GM12874 (cell line): ENCODE results near the gene CD63.

Experiments
- TF ChIP-seq, protein P1 (sequence below): IDR thresholded peaks from 2 replicates; pipeline ENCODE4 v1.5.1; 2011; ENCODE audit warnings: low read depth, mild to moderate bottlenecking, control low read depth, low read length, moderate library complexity; ENCODE audit not compliant: insufficient read depth

CD63 gene

DNA sequence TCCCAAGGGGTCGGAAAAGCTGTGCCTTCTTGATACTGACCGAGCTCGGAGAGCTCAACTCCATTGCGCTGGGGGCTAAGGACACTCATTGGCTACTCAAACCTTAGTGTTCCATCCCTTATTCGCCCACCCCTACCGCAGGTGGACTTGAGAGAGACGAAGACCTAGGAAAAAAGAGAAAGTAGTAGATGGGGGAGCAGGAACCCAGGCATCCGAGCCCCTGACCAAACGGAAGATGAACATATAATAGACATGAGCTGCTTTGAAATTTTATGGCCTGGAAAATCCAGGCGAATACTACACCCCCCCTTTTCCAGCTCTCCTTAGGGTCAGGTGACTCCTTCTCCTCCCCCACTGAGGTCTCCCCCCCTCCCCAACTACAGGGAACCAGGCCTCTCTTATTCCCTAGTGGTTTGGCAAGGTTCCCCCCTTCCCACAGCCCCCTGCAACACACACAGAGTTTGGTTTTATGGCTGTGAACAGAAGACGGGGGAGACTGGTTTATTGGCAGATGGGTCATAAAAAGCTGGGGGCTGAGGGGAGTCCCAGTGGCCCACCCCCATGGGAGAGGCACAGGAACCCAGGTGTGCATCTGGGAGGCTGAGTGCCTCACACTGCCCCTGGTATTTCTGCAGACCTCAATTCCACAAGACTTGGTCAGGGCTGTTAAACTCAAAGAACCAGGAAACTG, 15.7 kb upstream of the CD63 start:
- TF ChIP-seq, protein P1, sequence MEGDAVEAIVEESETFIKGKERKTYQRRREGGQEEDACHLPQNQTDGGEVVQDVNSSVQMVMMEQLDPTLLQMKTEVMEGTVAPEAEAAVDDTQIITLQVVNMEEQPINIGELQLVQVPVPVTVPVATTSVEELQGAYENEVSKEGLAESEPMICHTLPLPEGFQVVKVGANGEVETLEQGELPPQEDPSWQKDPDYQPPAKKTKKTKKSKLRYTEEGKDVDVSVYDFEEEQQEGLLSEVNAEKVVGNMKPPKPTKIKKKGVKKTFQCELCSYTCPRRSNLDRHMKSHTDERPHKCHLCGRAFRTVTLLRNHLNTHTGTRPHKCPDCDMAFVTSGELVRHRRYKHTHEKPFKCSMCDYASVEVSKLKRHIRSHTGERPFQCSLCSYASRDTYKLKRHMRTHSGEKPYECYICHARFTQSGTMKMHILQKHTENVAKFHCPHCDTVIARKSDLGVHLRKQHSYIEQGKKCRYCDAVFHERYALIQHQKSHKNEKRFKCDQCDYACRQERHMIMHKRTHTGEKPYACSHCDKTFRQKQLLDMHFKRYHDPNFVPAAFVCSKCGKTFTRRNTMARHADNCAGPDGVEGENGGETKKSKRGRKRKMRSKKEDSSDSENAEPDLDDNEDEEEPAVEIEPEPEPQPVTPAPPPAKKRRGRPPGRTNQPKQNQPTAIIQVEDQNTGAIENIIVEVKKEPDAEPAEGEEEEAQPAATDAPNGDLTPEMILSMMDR = no peak

DNA sequence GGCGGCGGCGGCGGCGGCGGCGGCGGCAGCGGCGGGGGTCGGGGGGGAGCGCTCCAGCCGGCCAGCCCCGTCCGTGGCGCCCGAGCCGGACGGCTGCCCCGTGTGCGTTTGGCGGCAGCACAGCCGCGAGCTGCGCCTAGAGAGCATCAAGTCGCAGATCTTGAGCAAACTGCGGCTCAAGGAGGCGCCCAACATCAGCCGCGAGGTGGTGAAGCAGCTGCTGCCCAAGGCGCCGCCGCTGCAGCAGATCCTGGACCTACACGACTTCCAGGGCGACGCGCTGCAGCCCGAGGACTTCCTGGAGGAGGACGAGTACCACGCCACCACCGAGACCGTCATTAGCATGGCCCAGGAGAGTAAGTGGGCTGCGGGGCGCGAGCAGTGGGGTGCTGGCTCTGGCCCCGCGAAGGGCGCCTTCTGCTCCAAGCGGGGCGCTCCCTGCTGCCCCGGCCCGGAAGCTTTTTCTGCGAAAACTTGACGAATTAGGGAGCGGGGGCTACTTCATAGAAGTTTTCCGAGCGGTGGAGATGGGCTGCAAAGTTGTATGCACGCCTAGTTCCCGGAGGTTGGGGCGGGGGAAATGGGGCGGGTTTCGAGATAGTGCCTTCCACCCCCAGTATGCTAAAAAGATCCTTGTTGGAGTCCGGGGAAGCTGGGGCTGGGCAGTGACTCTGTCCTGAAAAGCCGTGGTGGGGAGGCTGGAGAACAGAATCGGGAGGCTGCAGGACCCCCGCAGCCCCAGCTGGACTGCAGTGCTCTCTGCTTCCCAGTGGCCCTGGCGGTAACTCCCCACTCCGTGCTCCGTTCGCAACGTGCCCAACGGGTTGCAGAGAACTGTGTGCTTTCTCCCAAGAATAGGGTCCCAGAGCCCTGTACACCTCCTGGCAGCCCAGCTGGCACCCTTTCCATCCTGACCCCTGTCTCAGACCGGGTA, 14.9 kb upstream of the CD63 start:
- TF ChIP-seq, protein P1 = 0 out of 2 replicates have a peak, but pooled peaks have one; percentile 15

DNA sequence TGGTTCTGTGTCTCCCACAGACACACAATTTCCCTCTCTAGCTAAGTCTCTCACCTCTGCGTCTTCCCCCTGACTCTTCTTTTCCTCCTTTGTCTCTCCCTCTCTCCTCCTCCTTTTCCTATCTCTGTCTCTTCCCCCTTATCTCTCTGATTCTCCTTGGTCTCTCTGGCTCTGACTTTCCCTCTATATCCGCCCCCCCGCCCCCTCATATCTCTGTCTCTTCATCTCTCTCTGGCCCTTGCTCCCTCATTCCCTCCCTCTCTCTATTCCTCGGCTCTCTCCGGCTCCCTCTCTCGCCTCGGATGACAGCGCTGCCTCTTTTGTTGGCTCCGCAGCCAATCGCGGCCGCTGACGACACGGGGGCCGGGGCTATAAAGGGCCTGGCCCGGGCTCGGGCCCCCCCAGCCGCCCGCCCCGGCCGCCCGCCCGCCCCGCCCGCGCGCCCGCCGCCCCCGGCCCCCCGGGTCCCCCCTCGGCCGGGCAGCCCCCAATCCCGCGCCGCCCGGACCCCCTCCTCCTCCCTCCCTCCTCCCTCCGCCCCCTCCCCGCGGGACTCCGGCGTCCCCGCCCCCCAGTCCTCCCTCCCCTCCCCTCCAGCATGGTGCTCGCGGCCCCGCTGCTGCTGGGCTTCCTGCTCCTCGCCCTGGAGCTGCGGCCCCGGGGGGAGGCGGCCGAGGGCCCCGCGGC, 14.1 kb upstream of the CD63 start, which contains the start of gene GDF11:
Gene GDF11 (plus strand): TSS at position 404 of the 687 bp plus-strand sequence. CDS start 195 bp downstream, at position 599.
- TF ChIP-seq, protein P1 = no peak

DNA sequence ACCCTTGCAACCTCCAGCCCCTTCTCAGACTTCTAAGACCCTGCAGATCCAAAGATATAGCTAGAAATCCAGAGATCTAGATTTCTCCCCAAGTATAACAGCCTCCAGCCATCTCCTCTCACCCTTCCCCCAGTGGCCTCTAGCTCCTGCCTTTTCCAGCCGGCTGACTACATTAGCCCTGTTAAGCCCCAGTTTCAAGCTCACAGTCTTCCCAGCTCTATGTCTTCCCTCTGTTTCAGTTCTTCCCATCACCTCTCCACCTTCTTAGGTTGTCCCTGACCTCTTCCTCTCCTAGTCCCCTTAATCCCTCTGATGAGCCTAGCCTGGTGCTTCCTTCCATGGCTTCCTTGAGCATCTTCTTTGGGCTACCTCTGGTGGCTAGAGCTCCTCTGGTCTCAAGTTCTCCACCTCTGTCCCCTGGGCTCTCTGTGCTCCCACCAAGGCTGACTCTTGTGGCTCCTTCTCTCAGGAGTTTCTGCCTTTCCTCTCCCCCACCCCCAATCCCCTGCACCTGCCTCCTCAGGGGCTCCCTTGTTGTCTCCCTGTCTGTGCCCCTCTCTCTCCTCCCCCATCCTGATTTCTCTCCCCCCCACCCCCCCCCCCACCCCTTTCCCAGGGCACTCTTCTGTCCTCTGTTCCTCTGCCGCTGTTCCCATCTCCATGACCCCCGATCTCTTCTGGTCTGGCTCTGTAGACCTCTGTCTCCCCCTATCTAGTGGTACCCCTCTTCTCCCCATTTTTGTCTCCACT, 13.3 kb upstream of the CD63 start:
- TF ChIP-seq, protein P1 = no peak

DNA sequence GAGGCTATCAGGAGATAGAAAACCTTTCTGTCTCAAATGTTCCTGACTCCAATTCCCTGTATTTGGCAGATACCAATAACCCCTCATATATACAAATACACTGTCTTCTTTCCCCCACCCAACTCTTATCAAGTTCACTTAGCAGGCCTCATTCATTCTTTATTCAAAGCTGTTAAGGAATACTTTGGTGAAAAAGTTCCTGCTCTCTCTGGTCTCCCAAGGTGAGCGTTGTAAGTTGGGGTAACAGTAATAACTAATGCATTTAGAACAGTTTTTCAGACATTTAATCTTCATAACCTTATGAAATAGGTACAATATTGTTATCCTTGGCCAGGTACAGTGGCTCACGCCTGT, 10.2 kb upstream of the CD63 start:
- TF ChIP-seq, protein P1 = no peak

DNA sequence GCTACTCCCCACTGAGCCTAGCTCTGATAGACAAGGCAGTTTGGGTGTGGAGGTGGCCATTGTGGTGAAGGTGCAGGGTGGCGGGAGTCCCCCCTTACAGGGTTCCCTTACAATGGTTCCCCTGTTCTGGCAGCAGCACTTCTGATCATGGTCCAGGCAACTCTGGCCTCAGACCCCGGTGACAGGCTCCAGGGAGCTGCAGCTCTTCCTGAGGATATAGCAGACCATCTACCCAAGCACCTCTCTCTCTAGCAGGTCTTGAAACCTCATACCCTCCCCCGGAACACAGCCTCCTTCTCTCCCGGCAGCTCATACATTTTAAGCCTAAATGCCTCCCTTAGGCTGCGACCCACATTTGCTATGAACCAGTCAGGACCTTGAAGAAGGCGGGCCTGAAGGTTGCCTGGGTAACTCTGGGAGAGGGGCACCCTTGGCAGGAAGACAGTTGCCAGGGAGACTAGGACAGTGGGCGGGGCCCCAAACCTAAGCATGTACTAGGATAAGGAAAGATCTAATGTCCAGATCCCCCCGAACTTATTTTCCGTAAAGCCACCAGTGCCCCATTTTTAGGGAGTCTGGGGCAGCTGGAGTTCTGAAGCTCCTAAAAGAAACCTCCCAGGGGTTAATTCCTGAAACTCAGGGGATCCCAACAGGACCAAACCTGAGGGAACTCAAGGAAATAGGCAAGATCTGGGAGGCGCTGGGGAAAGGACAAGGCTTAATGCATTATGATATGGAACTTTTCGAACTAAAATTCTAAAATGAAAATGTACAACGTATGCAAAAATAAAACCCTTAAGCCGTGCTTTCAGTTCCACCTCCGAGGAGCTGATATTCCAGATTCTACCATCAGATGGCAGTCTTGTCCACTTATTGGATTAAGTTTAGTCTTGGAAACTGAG, 9.6 kb upstream of the CD63 start:
- TF ChIP-seq, protein P1 = peak; percentile 53; the same call in 1 of the 2 replicates
